Stimulated activated CD8-positive, alpha-beta memory T cell treated with anti-CD3 and anti-CD28 coated beads, Interleukin-15, amount 100 ng/mL, for 24 hours (primary cell): ENCODE measurements around the gene USO1.
"Not testable (repeated sequence)": the region's sequence is repeated elsewhere in the genome, so short reads cannot be mapped to it uniquely, and the experiment has no call there.

Experiments used
- DNase-seq: peaks from one replicate; pipeline ENCODE4 v3.0.0-alpha.2; 2020; ENCODE audit warnings: low read depth

Gene USO1

DNA sequence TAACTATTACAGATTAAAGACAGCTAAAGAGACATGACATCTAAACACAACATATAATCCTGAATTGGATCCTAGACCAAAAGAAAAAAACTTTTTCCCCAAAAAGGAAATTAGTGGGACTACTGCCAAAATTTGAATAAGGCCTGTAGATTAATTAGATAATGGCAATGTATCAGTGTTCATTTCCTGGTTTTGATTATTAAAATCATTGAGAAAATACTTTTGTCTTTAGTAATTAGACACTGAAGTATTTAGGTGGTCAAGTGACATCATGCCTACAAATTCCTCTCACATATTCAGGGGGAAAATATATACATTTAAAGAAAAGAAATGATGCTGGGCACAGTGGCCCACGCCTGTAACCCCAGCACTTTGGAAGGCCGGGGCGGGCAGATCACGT, 10.4 kb upstream of the USO1 start:
- no peak for DNase-seq

GRCh38 chr4:75714704-75715103, 9.7 kb upstream of the USO1 start:
- DNase-seq = no peak

DNA sequence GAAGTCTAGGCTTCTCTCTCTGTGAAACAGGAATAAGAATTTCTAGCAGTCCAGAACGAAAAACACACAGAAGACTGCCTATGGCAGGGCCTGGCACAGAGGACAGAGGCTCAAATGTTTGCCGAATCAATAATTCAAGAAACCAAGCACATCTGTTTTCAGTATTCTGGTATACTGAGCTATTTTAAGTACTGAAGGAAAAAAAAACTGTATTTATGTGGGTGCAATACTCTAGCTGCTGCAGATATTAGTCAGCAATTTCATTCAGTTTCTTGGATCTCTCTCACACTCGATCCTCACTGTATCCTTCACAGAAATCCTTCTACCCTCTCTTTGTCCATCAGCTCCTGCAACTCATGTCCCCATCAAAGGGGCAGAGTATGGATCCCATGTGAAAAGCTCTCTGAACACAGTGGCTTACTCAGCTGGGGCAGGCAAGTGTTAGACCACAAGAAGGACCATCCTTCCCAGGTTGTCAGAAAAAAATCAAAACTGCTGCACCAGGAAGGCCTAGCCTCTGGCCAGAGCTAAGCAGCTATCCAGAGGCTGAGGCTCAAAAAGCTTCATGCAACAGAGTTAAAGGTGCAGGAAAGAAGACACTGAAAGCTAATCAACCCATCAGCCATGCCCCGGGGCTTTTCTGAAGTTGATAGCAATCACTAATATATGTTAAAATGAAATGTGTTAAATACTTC, 9.1 kb upstream of the USO1 start:
- DNase-seq = no peak

DNA sequence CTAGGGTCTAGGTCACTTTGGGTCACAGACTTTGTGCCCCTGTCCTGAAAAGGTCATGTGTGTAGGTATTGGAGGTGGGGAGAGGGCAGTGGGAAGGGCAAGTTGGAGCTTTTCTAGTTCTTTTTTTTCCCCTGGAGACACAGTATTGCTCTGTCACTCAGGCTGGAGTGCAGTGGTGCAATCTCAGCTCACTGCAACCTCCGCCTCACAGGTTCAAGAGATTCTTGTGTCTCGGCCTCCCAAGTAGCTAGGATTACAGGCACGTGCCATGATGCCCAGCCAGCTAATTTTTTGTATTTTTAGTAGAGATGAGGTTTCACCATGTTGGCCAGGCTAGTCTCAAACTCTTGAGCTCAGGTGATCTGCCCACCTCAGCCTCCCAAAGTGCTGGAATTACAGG, 8.3 kb upstream of the USO1 start:
- DNase-seq = not testable (repeated sequence)

DNA sequence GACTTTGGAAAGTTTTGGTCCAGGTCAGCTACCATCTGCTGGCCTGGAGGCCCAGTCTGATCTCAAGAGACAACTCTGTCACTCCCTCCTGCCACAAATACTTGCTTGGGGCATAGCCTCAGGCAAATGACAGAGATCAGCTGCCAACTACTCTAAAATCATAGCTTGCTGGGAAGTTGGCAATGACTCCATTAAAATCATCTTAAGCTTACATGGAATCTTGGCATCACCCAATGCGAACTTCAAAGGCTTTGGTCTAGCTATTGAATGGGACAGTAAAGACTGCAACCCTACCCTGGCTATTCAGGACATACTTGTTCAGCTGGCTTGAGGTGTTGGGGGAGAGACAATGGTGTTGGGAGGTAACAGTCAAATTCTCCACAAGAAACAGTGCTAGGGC, 7.0 kb upstream of the USO1 start:
- no peak for DNase-seq

GRCh38 chr4:75718529-75718928, 5.8 kb upstream of the USO1 start:
- no peak for DNase-seq

GRCh38 chr4:75722417-75722816, 2.0 kb upstream of the USO1 start:
- no peak for DNase-seq

DNA sequence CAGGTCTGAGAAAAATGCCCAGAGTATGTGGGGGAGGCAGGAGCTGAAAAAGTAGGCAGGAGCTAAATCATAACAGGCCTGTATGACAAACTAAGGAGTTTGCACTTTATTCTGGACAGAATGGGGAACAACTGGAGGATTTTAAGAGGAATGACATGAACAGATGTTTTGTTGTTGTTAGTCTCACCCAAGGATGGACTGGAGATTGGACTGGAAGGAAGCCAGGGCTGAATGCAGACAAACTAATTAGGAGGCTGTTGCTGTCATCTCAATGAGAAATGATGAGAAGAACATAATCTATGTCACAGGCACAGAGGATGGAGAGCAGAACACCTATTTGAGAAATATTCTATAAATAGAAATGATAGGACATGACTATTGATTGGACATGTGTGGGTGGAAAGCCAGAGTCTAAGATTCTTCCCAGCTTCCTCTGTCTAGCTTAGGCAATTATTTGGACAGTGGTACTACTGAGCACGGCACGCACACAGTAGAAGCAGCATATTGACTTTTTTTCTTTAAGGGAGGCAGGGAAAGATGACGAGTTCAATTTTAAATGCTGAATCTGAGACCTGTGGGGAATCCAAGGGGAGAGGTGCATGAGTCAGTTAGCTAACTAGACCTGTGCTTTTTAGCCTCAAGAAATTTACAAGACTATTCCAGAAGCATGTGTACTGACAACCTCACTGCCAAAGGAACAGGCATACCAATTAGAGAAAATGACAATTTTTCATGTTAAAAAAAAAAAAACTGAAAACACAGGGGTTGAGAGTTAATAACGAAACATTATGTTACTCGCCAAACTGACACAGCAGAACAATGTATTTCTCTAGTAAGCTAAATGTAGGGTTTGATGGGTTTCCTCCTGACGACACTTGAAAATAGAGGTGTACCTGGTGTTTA, 963 bp upstream of the USO1 start:
- DNase-seq = no peak

DNA sequence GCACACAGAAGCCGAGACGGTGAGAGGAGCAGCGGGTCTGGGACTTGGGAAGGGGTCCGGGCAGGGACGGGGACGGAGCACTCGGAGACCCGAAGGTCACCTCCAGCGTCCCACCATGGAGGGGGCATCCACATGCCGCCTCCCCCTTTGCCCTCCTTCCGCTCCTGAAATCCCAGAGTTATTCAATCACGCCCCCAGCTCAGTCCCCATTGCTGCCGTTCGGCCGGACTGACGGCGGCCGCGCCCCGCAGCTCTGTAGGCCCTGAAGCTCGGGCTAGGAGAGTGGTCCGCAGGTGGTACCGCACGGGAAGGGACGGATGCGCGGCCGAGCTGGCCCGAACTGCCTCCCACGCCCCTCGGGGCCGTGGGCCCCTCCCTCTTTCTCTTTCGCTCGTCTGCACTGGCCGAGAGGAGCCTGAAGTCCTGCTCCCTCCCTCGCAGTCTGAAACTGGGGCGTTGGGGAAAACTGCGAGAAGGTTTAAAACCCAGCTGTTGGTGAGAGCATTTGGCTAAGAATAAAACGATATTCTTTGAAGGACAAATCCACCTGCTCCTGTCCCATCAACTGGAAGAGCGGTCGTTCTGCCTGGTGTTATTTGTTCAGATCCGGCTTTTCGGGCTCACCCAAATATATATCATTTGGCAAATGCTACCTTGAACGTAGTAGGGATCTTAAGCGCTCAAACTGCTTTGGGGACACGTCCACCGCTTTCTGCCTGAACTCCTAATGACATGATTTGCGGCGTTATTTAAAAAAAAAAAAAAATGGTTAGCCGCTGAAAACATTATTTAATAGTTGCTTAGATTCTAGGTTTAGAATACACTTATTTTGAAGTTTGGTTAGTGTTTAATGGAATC, 719 bp downstream of the USO1 start:
- DNase-seq = peak; percentile 26

DNA sequence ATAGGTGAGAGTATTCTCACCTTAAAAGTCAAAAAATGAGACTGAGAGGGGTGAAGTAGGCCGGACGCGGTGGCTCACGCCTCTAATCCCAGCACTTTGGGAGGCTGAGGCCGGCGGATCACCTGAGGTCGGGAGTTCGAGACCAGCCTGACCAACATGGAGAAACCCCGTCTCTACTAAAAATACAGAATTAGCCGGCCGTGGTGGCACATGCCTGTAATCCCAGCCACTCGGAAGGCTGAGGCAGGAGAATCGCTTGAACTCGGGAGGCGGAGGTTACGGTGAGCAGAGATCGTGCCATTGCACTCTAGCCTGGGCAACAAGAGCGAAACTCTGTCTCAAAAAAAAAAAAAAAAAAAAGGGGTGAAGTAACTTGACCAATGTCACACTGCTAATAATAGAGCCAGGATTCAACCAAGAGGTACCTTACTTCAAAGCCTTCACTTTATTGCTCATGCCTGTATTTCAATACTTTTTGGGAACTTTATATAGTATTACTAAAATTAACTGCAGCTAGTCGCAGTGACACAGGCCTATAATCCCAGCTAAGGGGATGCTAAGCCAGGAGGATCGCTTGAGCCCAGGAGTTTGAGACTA, 1.7 kb downstream of the USO1 start:
- DNase-seq = not testable (repeated sequence)

- no peak for DNase-seq
Observed at GRCh38 chr4:75726577-75726976, 2.2 kb downstream of the USO1 start.

DNA sequence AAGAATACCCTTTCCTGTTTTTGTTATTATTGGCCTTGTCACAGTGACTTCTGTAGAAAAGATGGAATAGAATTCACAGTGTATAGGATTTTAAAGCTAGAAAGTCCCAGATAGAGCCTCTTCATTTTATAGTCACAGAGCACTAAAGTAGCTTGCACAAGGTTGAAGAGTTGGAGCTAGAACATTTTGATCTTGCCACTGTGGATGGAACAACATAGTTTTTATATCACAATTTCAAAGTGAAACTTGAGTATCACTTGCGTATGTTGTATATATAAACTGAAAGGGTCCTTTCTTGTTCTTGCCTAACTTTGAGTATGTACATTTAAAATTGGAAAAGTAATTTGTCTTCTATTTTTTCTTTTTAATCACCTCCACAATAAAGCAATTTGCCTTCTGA, 2.7 kb downstream of the USO1 start:
- DNase-seq = no peak

- no peak for DNase-seq
Observed at GRCh38 chr4:75729836-75730235, 5.5 kb downstream of the USO1 start.

DNA sequence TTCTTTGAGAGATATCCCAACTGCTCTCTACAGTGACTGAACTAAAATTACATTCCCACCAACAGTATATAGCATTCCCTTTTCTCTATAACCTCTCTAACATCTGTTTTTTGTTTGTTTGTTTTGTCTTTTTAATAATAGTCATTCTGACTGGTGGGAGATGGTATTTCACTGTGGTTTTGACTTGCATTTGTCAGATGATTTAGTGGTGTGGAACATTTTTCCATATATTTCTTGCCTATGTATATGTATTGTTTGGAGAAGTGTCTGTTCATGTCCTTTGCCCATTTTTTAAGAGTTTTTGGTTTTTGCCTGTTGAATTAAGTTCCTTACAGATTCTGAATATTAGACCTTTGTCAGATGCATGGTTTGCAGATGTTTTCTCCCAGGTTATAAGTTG, 9.0 kb downstream of the USO1 start:
- DNase-seq = no peak

DNA sequence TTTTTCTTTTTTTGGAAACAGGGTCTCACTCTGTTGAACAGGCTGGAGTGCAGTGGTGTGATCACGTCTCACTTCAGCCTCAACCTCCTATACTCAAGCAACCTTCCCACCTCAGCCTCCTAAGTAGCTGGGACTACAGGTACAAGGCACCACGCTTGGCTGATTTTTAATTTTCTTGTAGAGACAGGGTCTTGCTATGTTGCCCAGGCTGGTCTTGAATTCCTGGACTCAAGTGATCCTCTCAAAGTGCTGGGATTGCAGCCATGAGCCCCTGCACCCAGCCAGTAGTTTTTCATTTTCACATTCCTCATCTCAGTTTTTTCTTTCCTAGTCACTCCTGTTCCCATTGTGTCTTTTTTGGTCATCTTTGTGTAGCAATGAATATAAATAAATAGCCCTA, 11.1 kb downstream of the USO1 start:
- DNase-seq = no peak

- DNase-seq = no peak
Observed at GRCh38 chr4:75736862-75737261, 12.5 kb downstream of the USO1 start.

- no peak for DNase-seq
Observed at GRCh38 chr4:75737398-75737797, 13.0 kb downstream of the USO1 start.

- DNase-seq = no peak
Observed at GRCh38 chr4:75741027-75741426, 16.6 kb downstream of the USO1 start.

DNA sequence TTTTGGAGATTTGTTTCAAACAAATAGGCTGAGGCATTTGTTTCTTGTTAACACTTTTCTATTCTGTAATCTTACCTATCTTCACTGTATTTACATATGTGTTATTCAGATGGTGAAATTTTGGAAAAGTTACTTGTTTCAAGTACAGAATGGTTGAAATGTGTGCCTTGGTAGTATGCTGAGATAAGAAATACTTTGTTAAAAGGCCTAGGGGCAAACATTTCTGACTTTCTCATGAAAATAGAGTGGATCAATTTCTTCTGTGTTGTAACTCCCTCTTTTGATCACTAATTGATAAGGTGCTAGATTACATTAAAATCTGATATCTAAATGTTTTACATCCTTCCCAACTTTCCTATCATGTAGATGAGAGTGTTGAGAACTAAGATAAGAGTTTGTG, 18.1 kb downstream of the USO1 start:
- no peak for DNase-seq

GRCh38 chr4:75745161-75745560, 20.8 kb downstream of the USO1 start:
- DNase-seq = no peak

GRCh38 chr4:75745721-75746199, 21.4 kb downstream of the USO1 start:
- no peak for DNase-seq

DNA sequence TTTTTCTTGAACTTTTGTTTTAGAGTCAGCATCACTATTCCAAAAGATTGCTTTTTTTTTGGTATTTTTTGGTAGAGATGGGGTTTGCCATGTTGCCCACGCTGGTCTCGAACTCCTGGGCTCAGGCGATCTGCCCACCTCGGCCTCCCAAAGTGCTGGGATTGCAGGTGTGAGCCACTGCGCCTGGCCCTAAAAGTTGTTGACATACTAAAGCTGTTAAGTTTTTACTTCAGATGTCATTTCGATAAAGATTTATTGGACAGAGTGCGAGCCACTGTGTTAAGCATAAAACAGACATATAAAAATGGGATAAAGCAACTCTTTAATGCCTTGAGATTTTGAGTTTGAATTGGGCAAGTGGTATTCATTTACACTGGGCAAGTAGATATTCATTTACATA, 28.3 kb downstream of the USO1 start:
- no peak for DNase-seq
